HT1080 (cell line): ENCODE data around the gene GSS. TPM values are rescaled to one million over a fixed set of nuclear protein-coding genes. Genes with fewer than 3 reads are reported as not detected.

Experiments
- small RNA-seq: library from RNA; depleted of rRNA; stranded (forward); fragments of <200 nt; gene quantifications from one replicate; pipeline ENCODE3, GENCODE V24; 2014
- total RNA-seq: library from RNA; depleted of rRNA; stranded (reverse); fragments of >200 nt; shearing (Covaris generic); gene quantifications from 2 replicates; pipeline ENCODE4 v1.2.3, GENCODE V29; 2014; rRNA removed

Gene GSS
- total RNA-seq, 1 experiment from 2014 or later = 95.1 TPM

Small RNAs within 50 kb of the gene (small RNA-seq; reads per million reads assigned to genes)
- gene MIR499A = not detected

Other genes starting within 250 kb of the GSS start
- 4.7 and 7.5 TPM in 2 replicates for gene NCOA6, start 130.2 kb downstream of the GSS start, total RNA-seq
- gene GGT7, start 83.0 kb downstream of the GSS start, total RNA-seq = 4.2 and 4.3 TPM in 2 replicates
- gene ACSS2, start 79.2 kb downstream of the GSS start, total RNA-seq = 23.0 and 23.8 TPM in 2 replicates
- 0.33 TPM in 1 of 2 replicates, not detected in the other for gene MYH7B, start 62 bp upstream of the GSS start, total RNA-seq
- gene TRPC4AP, start 137.0 kb upstream of the GSS start, total RNA-seq = 35.0 and 46.7 TPM in 2 replicates
- gene EDEM2, start 191.5 kb upstream of the GSS start, total RNA-seq = 29.4 and 37.6 TPM in 2 replicates
- gene PROCR, start 216.3 kb upstream of the GSS start, total RNA-seq = 73.5 and 96.8 TPM in 2 replicates